GM10266 (cell line): ENCODE data around the gene LPIN1.
A peak's percentile ranks its signal among the peaks of the same experiment; 100 is the strongest.

ENCODE experiments used
- DNase-seq: peaks from one replicate; pipeline ENCODE4 v3.0.0; 2012; ENCODE audit errors: extremely low spot score
- TF ChIP-seq, protein P1 (sequence below): IDR thresholded peaks from 2 replicates; pipeline ENCODE4 v1.5.1; 2012; ENCODE audit warnings: mild to moderate bottlenecking, low read depth; ENCODE audit not compliant: control insufficient read depth, insufficient read depth; ENCODE audit errors: missing control alignments

The LPIN1 gene

DNA sequence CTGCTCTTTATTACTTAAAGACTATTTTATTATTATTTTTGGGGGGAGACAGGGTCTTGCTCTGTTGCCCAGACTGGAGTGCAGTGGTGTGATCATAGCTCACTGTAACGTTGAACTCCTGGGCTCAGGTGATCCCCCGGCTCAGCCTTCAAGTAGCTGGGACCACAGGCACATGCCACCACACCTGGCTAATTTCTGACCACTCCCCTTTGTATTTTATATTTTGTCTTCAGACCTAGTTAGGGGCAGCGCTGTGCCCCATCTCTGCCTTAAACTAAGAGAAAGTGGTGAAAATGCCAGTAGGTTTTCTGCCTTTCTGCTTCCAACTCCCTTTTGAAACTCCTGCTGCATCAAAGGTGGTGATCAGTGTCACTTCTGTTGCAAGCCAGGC lies 82.5 kb downstream of the LPIN1 start:
- no peak for DNase-seq
- TF ChIP-seq, protein P1, sequence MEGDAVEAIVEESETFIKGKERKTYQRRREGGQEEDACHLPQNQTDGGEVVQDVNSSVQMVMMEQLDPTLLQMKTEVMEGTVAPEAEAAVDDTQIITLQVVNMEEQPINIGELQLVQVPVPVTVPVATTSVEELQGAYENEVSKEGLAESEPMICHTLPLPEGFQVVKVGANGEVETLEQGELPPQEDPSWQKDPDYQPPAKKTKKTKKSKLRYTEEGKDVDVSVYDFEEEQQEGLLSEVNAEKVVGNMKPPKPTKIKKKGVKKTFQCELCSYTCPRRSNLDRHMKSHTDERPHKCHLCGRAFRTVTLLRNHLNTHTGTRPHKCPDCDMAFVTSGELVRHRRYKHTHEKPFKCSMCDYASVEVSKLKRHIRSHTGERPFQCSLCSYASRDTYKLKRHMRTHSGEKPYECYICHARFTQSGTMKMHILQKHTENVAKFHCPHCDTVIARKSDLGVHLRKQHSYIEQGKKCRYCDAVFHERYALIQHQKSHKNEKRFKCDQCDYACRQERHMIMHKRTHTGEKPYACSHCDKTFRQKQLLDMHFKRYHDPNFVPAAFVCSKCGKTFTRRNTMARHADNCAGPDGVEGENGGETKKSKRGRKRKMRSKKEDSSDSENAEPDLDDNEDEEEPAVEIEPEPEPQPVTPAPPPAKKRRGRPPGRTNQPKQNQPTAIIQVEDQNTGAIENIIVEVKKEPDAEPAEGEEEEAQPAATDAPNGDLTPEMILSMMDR, result no peak

DNA sequence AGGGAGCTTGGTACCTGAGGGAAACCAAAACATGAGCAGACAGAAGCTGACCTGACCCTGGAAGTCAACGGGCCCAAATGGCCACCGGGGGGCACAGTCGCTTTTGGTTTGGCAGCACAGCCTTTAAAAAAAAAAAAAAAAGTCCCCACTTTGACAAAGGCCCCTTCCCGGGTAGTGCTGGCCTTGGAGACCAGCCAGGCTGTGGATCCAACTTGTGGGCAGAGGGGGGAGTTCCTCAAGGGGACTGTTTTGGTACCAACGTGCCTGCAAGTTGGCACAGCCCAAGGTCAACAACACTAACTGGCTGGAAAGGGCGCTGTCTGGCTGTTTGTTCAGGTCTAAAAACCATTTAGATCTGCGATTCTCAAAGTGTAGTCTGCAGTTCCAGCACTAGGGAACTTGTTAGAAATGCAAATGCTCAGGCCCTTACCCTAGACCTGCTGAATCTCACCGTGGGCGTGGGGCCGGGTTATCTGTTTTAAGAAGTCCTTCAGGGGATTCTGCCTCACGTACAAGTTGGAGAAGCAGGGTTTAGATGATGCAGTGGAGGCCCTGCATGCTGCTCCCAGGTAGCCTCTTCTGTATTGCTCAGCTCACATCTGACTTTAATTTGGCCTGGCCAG lies 83.0 kb downstream of the LPIN1 start:
- TF ChIP-seq, protein P1, result peak; percentile 60
- DNase-seq, result peak; percentile 54

DNA sequence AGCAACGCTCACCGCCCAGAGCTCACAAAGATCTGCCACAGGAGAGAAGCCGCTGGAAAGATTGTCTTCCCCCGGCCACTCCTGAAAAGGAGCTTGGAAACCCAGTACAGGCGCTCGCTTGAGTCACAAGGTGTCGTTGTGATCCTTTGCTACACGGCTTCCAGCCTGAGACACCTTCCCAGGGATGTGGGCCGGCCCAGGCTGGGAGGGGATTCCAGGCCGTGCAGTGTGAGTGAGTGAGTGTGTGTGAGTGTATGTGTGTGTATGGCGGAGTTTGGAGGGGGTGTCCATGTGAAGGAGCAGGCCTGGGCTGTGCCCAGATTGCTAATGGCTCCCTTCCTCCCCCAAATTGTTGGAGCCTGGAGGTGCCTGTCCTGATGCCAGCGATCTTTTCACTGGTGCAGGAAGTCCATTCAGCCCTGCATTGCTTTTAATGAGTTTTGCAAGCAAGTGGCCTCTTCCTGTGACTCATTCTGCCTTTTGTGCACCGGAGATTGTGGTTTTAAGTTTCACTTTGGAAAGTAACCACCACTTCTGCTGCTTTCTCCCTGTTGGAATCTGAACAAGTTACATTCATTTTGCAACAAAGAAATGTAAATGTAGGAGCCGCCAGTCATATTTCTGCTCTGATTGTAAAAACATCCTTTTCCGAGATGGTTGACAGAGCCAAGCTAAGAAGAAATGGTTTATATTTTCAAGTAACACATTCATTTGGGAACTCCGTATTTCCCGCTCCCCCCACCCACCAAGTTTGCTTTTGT lies 83.7 kb downstream of the LPIN1 start:
- DNase-seq, result peak; percentile 64
- TF ChIP-seq, protein P1, result no peak

DNA sequence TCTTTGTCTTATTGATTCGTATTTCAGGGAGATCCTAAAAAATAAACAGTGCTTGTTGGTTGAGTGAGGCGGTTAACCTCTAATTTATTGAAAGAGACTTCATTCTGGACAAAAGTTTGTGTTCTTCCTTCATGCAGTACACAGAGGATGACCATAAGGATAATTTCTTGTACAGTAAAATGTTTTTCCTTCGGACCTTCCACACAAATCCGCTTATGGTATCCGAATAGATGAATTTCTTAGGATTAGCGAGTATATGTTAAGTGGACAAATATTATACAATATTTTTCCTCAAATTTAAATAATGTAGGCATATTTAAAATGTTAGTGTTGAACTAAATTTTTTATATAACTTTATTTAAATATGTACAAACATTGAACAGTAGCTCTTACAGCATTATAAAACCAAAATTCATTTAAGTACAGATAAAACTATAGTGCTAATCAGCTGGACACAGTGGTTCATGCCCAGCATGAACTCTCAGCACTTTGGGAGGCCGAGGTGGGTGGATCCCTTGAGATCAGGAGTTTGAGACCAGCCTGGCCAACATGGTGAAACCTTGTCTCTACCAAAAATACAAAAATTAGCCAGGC lies 84.4 kb downstream of the LPIN1 start:
- DNase-seq, result no peak
- TF ChIP-seq, protein P1, result no peak

DNA sequence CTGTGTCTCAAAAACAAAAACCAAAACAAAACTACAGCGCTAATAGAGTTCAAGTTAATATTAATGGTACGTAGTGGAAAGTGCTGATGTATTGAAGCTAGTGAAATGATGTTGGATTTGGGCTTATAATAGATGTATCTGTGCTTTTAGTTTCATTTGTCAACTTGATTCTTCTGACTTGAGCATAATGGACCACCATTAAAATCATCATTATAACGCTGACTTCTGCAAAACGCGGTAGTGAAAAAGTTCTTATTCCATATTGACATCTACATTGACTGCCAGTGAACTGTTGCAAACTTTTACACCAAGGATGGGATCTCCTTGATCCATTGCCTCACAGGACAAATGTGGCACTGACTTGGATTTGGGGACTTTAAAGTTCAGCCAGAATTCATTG lies 85.0 kb downstream of the LPIN1 start:
- TF ChIP-seq, protein P1, result no peak
- no peak for DNase-seq

DNA sequence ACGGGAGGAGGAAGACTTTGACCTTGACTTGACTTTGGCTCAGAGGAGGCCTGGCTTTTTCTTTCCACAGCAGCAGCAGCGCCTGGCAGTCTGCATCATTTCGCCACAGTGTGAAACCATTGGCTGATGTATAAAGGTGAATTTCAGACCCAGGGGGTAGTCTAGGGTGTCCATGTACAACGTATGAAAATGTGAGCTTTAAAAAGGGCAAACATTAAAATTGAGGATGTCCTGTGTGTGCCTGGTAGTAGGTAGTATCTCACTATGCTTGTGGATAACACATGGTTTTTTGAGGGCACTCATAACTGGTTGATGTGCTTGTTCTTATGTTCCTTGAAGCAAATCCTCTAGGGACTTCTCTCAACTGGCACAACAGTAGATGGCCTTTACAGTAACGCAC lies 86.1 kb downstream of the LPIN1 start:
- TF ChIP-seq, protein P1, result no peak
- no peak for DNase-seq

DNA sequence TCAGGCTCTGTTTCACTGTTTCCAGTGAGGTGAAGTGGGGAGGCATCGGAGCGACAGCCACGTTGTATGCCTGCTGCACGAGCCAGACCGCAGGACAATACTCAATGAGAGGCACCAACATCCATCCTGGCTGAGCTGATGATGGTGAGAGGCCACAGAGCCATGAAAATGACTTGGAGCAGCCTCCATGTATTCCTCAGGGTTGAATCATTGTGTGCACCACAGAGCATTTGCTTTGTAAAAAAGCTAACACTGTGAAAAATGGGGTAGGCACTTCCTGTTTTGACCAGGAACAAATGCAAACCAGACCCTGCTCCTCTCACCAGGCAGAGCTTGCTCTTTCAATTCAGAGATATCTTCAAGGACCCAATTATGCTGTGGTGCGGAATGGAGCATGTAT lies 87.2 kb downstream of the LPIN1 start:
- no peak for DNase-seq
- TF ChIP-seq, protein P1, result no peak
